Ovary (tissue), 3 donors: ENCODE results near the gene PLEKHJ1.

Source experiments
- POLR2A ChIP-seq: fragments of 450-650 bp; IDR thresholded peaks from one replicate; pipeline ENCODE4 v1.6.1; 2017; ENCODE audit warnings: antibody characterized with exemption, mild to moderate bottlenecking, moderate library complexity
- TF ChIP-seq, protein P1 (sequence below), 3 donors: fragments of 450-650 bp in 2 of 3; fragments of 200-600 bp in 1 of 3; IDR thresholded peaks; one replicate each; pipeline versions ENCODE4 v1.5.1 to v1.8.0; 2016 to 2022; ENCODE audit warnings: antibody characterized with exemption in 3 of 3, mild to moderate bottlenecking in 1 of 3
- donor health status: DM: no; HTN: no; CAD: no.

DNA sequence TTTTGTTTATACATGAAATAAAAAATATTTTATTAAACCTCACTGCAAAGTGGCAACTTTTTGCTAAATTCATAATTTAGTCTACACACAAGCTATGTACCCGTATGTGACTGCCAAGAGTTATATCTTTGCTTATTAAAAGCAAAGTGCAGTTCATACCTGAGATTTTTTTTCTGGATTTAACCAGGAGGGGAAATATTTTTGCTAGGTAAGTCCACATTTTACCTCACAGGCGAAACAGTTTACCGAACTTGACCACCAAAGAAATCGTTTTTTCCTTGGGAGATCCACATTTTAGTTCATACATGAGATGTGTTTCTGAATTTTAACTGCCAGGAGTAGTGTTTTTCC, 32.3 kb upstream of the PLEKHJ1 start:
- TF ChIP-seq POLR2A: no peak
- TF ChIP-seq, protein P1, sequence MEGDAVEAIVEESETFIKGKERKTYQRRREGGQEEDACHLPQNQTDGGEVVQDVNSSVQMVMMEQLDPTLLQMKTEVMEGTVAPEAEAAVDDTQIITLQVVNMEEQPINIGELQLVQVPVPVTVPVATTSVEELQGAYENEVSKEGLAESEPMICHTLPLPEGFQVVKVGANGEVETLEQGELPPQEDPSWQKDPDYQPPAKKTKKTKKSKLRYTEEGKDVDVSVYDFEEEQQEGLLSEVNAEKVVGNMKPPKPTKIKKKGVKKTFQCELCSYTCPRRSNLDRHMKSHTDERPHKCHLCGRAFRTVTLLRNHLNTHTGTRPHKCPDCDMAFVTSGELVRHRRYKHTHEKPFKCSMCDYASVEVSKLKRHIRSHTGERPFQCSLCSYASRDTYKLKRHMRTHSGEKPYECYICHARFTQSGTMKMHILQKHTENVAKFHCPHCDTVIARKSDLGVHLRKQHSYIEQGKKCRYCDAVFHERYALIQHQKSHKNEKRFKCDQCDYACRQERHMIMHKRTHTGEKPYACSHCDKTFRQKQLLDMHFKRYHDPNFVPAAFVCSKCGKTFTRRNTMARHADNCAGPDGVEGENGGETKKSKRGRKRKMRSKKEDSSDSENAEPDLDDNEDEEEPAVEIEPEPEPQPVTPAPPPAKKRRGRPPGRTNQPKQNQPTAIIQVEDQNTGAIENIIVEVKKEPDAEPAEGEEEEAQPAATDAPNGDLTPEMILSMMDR (IDR thresholded peaks at IDR 0.05): no peak
